ENCODE data around the gene MYH9. TPM values are rescaled to one million over a fixed set of nuclear protein-coding genes. Genes with fewer than 3 reads are reported as not detected.

The MYH9 gene
- total RNA-seq, 1 experiment from 2014 or later = 788 TPM

- TSS peak; percentile 51 for BruUV-seq (replicated peaks)
- in situ Hi-C loops (cut with HindIII; ENCODE audit: low pct_unique_long_range_greater_than_20kb, low sequenced_read_pairs) = no loop called here
- ChIA-PET POLR2A (no interaction called here), CTCF (interaction anchor here (0.6 to 1.0 kb wide), 4 partner anchors 39 to 80 kb away, joined by 3 read pairs; no protein-coding TSS in a partner anchor)
- Histone ChIP-seq H3K36me3 (ENCODE audit: control insufficient read depth, insufficient read depth, low read length) (no peaks in the 10 kb centered on the region), H3K4me1 (ENCODE audit: control insufficient read depth, insufficient read depth, low read length) (peaks cover 10% of the 10 kb centered on the region; the same call in 1 of the 2 replicates), H3K4me3 (ENCODE audit: low read depth in 2 of 2, low read length in 2 of 2) (peak overlapping the region; percentile 71 to 95), H3K9me3 (ENCODE audit: control insufficient read depth, insufficient read depth, low read depth, low read length) (no peaks in the 10 kb centered on the region), H3K27me3 (ENCODE audit: control insufficient read depth, insufficient read depth, low read length) (no peaks in the 10 kb centered on the region), H3K27ac (ENCODE audit: low read length) (peak overlapping the region; percentile 91)
- intact Hi-C loops (cut with micrococcal nuclease; ENCODE audit: unreplicated experiment) = no loop called here
- TF ChIP-seq POLR2AphosphoS5 (IDR thresholded peaks at IDR 0.05; ENCODE audit: low read depth, low read length) (no peak), TCF7L2 (IDR thresholded peaks at IDR 0.05; ENCODE audit: low read depth, low read length) (no peak), REST (IDR thresholded peaks at IDR 0.05; ENCODE audit: insufficient read depth in 1 of 2, low read depth in 2 of 2, low read length in 1 of 2) (no peak), CTCF (IDR thresholded peaks at IDR 0.05) (no peak), SIN3A (IDR thresholded peaks at IDR 0.05; ENCODE audit: borderline replicate concordance, insufficient read depth, low read depth, low read length) (no peak)
- ATAC-seq (peak; percentile 64), DNase-seq (ENCODE audit: low read depth, low spot score) (no peak)
Observed at GRCh38 chr22:36239150-36239400, 148.7 kb downstream of the MYH9 start.

- intact Hi-C loops (cut with micrococcal nuclease; ENCODE audit: unreplicated experiment) = no loop called here
- DNase-seq (ENCODE audit: low read depth, low spot score) (no peak), ATAC-seq (peak; percentile 40)
- Histone ChIP-seq H3K4me3 (ENCODE audit: low read depth in 2 of 2, low read length in 2 of 2) (peak overlapping the region; percentile 71 to 95), H3K4me1 (ENCODE audit: control insufficient read depth, insufficient read depth, low read length) (peaks cover 10% of the 10 kb centered on the region; the same call in 1 of the 2 replicates), H3K27ac (ENCODE audit: low read length) (peak overlapping the region; percentile 91), H3K27me3 (ENCODE audit: control insufficient read depth, insufficient read depth, low read length) (no peaks in the 10 kb centered on the region), H3K36me3 (ENCODE audit: control insufficient read depth, insufficient read depth, low read length) (no peaks in the 10 kb centered on the region), H3K9me3 (ENCODE audit: control insufficient read depth, insufficient read depth, low read depth, low read length) (no peaks in the 10 kb centered on the region)
- ChIA-PET POLR2A (interaction anchor here (0.6 kb wide), 1 partner anchor 438 kb away, joined by 4 read pairs; no protein-coding TSS in a partner anchor), CTCF (interaction anchor here (0.6 to 1.0 kb wide), 4 partner anchors 40 to 80 kb away, joined by 3 read pairs; no protein-coding TSS in a partner anchor)
- in situ Hi-C loops (cut with HindIII; ENCODE audit: low pct_unique_long_range_greater_than_20kb, low sequenced_read_pairs) = no loop called here
- TF ChIP-seq POLR2AphosphoS5 (IDR thresholded peaks at IDR 0.05; ENCODE audit: low read depth, low read length) = no peak
- no peak for TF ChIP-seq REST (IDR thresholded peaks at IDR 0.05; ENCODE audit: insufficient read depth in 1 of 2, low read depth in 2 of 2, low read length in 1 of 2)
- TF ChIP-seq SIN3A (IDR thresholded peaks at IDR 0.05; ENCODE audit: borderline replicate concordance, insufficient read depth, low read depth, low read length) = no peak
- no peak for TF ChIP-seq TCF7L2 (IDR thresholded peaks at IDR 0.05; ENCODE audit: low read depth, low read length)
- no peak for TF ChIP-seq CTCF (IDR thresholded peaks at IDR 0.05)
- BruUV-seq (replicated peaks) = no TSS peak
Observed at GRCh38 chr22:36238373-36239149, 149.2 kb downstream of the MYH9 start.

Data from Panc1 (cell line).